ENCODE measurements around the gene PPP1R9B.

Gene PPP1R9B

GRCh38 chr17:50186661-50187393 lies 36.4 kb upstream of the PPP1R9B start:
- no peak for DNase-seq

GRCh38 chr17:50185631-50186471 lies 35.4 kb upstream of the PPP1R9B start:
- no peak for DNase-seq

- DNase-seq, result no peak
Measured at GRCh38 chr17:50184611-50185398, 34.3 kb upstream of the PPP1R9B start.

GRCh38 chr17:50184064-50184463 lies 33.6 kb upstream of the PPP1R9B start:
- no peak for DNase-seq

GRCh38 chr17:50183421-50183994 lies 33.0 kb upstream of the PPP1R9B start:
- no peak for DNase-seq

GRCh38 chr17:50182783-50183420 lies 32.4 kb upstream of the PPP1R9B start:
- no peak for DNase-seq

GRCh38 chr17:50181591-50182560 lies 31.4 kb upstream of the PPP1R9B start:
- no peak for DNase-seq

- no peak for DNase-seq
Measured at GRCh38 chr17:50181144-50181543, 30.7 kb upstream of the PPP1R9B start.

- DNase-seq, result no peak
Measured at GRCh38 chr17:50180620-50181019, 30.1 kb upstream of the PPP1R9B start.

- DNase-seq, result no peak
Measured at GRCh38 chr17:50180111-50180510, 29.6 kb upstream of the PPP1R9B start.

- peak; percentile 51 for DNase-seq
Measured at GRCh38 chr17:50177983-50178834, 27.7 kb upstream of the PPP1R9B start.

GRCh38 chr17:50177476-50177875 lies 27.0 kb upstream of the PPP1R9B start:
- no peak for DNase-seq

GRCh38 chr17:50176559-50177357 lies 26.3 kb upstream of the PPP1R9B start:
- DNase-seq, result no peak

GRCh38 chr17:50175035-50175807 lies 24.7 kb upstream of the PPP1R9B start:
- DNase-seq, result no peak

- no peak for DNase-seq
Measured at GRCh38 chr17:50174444-50174843, 24.0 kb upstream of the PPP1R9B start.

GRCh38 chr17:50173335-50173941 lies 23.0 kb upstream of the PPP1R9B start:
- DNase-seq, result no peak

- DNase-seq, result no peak
Measured at GRCh38 chr17:50172936-50173334, 22.5 kb upstream of the PPP1R9B start.

- DNase-seq, result no peak
Measured at GRCh38 chr17:50172130-50172529, 21.7 kb upstream of the PPP1R9B start.

Data from activated CD4-positive, alpha-beta T cell treated with anti-CD3 and anti-CD28 coated beads, Interleukin-2, amount 50 U/mL, for 16 hours (primary cell).